NAMALWA (cell line): ENCODE data around the gene LRP1B.
"Not testable (repeated sequence)": the region's sequence is repeated elsewhere in the genome, so short reads cannot be mapped to it uniquely, and the experiment has no call there.

ENCODE experiments used
- DNase-seq: peaks from one replicate; pipeline ENCODE4 v3.0.0-alpha.2; 2015; ENCODE audit warnings: low spot score

LRP1B gene

DNA sequence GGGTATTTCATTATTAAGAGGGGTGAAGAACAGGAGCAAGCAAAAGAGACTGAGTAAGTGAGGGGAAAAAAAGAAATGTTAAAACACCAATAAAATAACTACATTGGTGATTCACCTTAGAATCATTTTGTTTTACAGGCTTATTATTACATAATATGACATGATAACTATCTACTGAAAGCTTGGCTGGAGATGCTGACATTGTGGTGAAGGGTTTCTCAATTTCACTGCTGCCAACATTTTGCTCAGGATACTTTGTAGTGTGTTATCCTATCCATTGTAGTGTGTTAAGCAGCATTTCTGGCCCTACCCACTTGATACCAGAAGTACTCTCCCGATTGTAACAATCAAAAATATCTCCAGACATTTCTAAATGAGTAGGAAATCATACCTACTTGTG, 1786.0 kb downstream of the LRP1B start:
- DNase-seq: no peak

DNA sequence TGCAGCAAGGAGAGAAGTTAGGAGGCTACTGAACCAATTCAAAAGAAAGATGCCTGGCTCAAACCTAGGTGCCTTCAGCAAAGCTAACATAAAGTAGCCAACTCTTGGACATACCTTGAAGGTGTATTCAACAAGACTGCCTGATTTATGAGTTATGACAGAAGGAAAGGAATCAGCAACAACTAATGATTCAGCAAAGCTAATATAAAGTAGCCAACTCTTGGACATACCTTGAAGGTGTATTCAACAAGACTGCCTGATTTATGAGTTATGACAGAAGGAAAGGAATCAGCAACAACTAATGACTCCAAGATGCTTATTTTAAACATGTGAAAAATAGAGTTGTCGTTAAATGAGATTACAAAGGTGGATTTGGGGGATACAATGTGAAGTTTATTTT, 1786.5 kb downstream of the LRP1B start:
- DNase-seq: not testable (repeated sequence)

DNA sequence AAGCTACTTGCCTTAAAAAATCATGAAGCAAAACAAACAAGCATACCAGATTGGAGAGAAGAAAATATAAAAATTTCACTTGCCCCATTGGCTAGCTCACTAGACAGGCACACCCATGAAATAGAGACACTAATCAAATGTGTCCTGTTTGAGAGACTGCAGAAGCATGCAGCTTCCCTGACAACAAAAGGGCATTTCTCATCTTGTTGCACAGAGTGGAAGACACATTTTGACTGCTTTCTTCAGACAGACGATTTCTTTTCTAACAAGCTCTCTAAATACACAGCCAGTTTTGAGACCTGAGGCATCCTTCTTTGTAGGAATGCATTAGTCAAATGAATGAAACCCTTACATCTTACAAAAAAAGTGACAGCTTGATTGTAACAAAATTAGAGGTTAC, 1792.0 kb downstream of the LRP1B start:
- DNase-seq: no peak

DNA sequence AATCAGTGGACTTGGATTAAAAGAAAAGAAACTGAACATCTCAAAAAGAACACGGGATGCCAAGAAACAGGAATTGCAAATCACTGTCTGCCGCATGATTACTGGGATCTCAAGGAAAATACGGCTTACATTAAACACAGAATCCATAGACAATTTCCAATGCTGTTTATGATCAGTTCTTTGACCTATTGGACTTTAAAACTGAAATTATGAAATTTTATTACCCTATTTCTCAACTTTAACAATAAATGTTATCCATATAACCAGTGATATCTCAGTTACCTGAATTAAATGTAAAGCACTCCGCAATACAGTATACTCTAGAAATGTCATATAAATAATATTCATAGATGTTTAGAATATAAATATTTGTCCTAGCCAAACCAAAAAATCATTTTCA, 1793.8 kb downstream of the LRP1B start:
- no peak for DNase-seq

DNA sequence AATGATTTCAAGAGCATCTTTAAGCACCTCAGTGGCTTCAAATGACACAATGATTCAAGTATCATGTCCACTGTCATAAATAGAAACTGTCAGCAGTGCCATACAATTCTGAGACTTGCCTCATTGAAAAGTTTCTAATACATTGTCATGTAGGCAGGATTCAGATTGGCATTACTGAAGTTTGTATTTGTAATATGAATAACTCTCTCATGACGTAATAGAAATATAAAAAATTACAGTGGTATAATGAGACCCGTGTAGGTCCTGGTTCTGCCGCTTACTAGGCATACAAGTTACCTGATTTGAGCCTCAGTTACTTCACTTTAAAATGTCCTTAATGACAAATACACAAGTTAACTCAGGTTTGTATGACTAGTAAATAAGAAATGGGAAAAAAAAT, 1814.5 kb downstream of the LRP1B start:
- DNase-seq: no peak

DNA sequence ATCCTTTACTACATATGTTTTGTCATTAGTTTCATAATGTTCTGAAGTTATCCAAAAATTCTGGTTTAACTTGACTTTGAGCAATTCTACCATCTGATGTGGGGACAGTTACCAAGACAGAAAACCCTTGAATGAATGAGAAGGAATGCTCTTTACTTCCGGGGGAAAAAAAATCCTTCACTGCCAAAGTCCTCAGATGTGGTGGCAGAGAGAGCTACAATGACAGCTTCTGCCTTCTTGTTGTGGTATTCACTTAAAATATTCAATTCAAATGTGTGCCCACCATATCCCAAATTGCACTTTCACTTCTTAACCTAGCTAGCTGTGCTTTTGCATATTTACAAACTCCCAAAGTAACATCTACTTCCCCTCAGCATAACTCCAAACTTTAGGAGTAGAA, 1818.9 kb downstream of the LRP1B start:
- DNase-seq: no peak

DNA sequence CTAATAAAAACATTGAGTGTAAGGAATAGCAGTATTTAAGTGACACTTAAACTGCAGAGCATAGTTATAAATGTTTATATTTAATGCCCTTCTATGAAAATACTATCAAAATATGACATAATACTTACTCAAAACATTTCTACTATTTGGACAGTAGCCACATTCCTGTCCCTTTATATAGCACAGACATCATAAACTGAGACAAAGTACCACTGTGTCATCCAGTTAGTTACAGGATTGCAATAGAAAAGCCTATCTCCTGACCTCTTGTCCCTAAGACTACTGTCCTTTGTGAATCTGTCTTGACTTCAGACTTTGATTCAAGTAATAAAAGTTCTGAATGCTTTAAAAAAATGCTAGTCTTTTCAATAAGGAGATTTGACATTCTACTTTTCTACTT, 1822.1 kb downstream of the LRP1B start:
- DNase-seq: no peak

DNA sequence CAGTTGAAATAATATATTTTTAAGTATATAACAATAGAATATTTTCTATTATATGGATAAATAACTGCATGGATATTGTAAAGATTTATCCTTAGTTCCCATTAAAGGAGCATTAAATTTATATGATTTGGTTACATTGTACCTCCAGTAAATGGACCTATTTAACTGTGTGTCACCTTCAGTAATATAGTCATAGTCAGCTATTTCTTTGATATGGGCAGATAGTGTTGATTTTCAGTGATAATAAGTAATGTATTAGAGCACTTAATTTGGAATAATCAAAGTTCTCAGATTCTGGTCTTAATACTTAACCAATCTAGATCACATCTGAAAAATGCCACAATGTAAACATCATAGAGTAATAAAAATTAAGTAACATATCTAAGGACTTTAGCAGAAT, 1823.3 kb downstream of the LRP1B start:
- no peak for DNase-seq

DNA sequence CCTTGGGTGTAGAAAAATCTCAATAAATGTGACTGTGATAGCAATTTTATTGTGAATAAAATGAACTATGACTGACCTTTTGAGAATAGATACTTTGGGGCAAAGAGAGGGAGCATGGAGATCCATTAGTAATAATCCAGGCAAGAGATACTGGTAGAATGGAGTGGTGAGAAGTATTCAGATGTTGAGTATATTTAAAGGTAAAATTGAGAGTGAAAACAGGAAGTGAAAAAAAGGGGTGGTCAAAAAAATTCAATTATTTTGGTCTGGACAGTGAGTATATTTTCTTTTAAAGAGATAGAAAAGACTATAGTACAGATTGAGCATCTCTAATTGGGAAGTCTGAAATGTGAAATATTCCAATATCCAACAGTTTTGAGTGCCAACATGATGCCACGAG, 1835.0 kb downstream of the LRP1B start:
- DNase-seq: no peak

DNA sequence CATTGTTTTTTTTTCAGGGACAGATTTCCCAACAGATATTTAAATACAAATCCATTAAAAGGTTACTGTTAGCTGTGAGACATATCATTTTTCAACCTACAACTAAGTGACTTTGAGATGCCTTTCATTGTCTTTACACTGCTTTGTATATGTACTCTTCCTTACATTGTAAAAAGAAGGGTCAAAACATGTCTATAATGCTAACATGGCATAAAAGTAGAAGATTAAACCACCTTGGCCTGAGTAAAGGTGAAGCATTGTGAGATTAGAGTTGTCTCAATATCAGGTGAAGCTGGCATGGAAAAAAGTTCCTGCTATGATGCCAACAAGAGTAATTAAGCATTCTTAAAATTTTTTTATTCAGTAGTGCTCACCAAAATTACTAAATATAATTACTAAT, 1842.1 kb downstream of the LRP1B start:
- DNase-seq: no peak

DNA sequence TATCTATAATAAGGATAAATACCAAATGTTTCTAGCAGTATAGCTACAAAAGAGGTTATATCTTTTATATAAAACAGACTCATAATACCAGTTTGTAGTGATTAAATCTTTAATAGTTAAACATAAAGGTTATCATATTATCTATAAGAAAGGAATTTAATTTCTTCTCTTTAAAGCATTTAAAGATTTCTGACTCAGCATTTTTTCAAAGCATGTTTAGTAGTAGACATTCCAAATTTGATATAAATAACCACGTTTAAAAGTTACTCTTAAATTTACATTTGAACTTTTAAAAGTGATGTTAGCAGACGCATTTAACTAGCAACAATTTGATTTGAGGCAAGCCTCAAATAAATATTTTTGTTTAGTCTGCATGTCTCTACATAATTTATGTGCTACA, 1842.6 kb downstream of the LRP1B start:
- no peak for DNase-seq

DNA sequence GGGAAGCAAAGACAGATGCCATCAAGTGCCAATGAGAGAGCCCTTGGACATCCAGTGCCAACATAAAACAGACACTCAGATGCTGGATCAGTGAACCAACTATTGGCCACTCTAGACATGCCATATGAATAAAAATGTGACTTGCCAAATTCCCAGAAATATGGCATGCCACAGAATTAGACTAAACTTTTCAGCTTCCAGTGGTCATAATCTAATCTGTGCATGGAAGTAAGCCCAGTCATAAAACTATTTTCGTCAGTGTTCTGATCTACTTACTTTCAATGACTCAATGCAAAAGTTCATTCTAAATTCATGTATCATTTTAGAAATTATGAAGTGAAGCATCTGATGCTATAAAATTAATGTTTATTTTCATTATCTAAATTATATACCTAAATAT, 1844.4 kb downstream of the LRP1B start:
- DNase-seq: no peak

DNA sequence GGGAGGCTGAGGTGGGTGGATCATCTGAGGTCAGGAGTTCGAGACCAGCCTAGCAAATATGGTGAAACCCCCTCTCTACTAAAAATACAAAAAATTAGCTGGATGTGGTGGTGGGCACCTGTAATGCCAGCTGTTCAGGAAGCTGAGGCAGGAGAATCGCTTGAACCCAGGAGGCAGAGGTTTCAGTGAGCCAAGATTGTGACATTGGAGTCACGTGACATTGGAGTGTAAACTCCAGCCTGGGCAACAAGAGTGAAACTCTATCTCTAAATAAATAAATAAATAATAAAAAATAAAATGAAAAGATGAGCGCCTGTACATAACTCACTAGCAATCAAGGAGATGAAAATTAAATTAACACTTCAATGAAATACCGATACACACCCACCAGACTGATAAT, 1853.5 kb downstream of the LRP1B start:
- DNase-seq: not testable (repeated sequence)

DNA sequence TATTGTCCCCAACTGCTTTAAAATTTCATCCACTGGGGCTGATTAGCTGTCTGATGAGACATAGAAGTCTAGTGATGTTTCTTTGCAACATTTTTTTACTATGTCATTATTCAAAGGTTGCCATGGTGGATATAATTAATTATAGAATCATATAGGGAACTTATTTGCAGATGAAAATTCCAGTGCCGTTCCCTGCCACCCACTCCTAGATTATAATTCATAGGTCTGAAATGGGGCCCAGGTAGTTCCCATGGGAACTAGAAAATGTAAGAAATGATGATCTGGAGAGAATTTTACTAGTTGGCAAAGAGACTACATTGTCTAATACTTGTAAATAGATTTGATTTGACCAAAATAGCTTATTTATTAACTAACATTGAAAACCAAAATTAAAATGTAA, 1854.2 kb downstream of the LRP1B start:
- no peak for DNase-seq

DNA sequence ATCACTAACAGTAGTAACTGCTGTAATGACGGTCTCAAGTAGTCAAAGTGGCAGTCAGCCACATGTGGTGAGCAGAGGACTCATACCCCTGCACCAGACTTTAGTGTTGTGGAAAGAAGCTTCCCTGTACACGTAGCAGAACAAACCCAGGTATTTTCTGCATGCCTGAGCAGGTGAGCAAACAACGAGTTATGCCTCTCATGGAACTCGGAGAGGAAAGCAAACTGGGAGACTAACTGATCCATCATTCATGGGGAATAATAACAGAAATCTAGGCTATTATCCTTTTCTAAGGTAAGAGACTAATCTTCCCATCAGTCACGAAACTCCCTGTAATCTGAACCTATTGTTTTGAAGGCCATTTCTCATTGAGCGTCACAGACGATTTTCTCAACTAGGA, 1855.4 kb downstream of the LRP1B start:
- DNase-seq: no peak

DNA sequence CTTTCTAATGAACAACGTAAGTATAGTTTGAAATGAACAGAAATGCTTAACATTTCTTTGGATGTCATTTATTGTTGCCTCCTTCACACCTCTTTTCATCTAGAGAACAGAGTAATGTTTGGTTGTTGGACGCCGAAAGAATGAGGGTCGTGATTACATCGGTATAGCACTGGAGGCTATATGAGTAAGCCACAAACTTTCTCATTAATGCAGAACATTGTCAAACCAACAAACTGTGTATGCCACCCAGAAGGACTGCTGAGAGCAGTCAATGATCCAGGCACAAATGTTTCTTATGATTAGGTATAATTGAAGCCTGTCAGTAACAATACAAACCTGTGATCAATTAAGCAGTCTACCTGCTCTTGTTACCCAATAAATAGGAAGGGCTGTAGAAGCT, 1855.9 kb downstream of the LRP1B start:
- DNase-seq: no peak

DNA sequence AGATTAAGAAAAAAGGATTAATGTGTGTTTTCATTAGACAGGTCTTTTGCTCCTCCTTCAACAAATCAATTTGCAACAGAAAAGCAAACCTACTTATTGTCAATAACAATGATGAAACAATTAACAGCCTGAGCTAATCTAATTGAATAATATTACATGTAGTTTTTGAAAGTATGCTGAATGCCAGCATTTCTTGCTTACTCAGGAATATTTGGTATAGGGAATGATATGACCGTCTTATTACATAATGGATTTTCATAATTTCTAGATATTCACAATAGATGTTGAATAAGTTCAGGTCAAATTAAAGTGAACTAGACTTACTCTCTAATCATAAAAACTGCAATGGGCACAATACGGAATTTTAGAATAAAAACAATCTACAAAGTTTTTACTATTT, 1856.9 kb downstream of the LRP1B start:
- no peak for DNase-seq

DNA sequence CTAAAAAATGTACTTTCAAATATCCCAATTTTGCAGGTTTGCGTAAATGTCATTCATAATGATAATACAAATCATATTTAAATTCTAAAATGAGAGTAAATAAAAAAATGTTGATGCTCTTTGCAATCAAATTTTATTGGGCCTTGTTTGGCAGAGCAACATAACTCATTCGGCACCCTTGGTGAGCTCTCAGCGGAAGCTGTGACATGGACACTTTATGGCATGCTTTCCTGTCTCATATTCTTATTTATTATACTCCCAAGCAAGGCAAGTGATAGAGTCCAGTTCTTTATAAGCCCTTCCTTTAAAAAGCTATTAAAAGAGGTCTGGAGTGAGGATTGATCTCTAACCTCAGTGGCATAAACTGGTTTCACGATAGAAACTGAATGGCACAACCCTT, 1857.4 kb downstream of the LRP1B start:
- no peak for DNase-seq

DNA sequence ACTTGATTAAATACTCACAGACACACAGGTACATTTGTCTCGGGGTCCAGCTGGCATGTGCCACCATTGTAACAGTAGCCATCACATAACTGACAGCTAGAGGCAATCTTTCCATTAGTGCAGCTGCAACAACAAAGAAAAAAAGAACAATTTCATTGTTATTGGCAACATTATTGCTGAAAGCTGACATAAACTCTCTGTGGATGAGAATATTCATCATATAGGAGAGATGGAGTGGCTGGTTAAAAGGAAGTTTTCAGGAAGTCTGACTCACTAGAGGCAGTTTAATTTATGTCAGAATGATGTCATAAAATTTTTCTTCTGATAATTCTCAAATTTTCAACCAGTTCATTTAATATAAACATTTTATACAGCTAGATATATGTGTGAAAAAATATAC, 1860.6 kb downstream of the LRP1B start:
- DNase-seq: no peak

DNA sequence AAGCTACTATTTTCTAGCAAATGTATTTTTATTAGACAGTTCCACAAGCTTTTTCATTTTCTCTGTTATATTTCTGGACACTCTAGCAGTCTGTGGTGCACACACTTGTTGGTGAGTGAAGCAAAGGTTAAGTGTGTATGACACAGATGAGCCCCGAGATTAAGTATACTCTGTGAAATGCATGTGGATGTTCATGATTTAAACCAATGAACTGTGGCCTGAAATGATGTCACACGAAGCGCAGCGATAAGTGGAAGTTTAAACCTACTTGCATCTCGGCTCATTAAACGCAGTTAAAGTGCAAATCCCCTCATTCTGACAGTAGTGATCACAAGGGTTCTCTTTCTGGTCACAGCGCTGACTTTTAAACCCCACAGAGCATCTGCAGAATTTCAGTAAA, 1861.8 kb downstream of the LRP1B start:
- no peak for DNase-seq

DNA sequence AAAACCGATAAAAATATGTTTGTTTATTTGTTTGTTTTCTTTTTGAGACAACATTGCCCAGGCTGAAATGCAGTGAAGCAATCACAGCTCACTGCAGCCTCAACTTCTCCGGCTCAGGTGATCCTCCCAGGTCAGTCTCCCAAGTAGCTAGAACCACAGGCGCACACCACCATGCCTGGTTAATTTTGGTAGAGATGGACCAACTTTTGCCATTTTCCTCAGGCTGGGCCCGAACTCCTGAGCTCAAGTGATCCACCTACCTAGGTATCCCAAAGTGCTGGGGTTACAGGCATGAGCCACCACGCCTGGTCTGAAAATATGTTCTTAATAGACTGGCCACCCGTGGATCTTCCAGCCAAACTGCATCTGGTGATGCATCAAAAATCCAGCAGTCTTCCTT, 1867.9 kb downstream of the LRP1B start:
- DNase-seq: no peak

DNA sequence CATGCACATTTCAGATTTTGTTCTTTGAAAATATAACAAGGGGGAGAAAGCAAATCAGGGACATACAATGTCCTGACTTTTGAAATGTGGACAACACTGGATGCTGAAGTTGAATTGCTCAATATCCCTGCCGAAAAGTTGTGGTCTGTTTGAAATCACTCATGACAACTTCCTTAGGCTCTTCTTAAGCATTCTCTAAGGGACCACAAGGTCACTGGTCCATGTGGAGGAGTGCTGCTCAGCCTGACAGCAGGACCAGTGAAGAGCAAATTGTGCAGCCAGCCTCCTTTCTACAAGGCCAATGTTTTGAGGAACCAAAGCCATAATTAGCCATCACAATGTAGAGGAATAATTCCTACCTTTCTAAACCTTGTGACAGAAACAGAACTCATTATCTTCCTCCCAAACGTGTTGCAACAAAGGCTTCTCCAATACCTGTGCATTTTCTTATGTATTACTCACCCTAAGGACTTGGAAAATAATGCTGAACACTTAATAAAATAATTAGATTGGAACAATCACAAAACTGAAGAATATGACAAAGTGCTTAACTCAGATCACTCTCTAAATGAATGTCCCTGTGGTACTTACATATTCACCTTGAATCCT, 1873.0 kb downstream of the LRP1B start:
- no peak for DNase-seq

DNA sequence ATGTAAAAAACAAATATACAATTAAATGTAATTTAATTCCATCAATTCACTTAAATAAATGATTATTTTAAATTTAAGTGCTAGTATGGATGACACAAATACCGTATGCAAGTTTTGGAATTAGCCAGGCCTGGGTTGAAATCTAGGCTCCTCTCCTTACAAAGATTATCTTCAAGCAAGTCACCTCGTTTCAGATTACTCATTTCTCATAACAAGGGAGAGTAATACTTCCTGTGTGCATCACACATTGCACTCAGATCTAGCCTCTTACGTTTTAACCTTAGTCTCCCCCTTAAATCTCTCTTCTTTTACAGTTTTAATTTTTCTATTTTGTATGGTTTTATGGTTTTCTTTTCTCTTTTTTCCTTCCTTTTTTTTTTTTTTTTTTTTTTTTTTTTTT, 1874.7 kb downstream of the LRP1B start:
- DNase-seq: no peak

DNA sequence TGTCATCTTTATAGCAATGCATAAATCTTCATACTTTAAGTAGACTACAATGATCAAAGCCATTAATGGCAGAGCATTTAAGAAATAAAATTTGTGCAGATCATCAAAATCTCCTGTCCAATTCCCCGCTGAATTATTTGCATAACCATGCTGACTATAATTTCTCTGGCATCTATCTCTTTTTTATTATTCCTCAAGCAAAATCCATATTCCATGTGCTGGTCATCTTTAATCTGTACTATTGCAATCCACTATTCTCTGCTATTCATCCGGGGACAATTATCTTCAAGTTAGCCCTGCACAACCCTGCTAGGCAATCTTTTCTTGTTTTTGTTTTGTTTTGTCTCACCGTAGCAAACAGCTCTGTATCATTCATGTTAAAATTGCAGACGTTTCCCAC, 1881.0 kb downstream of the LRP1B start:
- no peak for DNase-seq

DNA sequence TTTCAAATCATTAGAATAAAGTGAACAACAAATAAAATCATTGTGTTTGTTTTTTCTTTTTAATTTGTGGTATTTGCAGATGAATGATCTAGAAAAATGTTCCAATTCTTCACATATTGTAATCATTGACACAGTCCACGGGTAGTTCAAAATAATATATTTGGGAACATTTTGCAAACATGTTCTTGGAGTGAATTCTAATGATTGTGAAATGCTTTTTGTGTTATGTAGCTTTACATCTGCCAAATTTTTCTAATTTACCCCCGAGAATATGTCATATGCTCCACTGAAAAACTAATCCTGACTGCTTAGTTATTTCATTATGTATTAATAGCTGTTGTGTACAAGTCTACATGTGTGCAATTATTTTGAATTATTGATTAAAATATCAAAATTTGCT, 1882.2 kb downstream of the LRP1B start:
- no peak for DNase-seq
